Keratinocyte (primary cell): ENCODE results near the gene RRAGD.

Source experiments
- CTCF ChIP-seq, 3 experiments: IDR thresholded peaks in 1 of 3; conservative IDR thresholded peaks in 1 of 3; optimal IDR thresholded peaks in 1 of 3; 2 replicates in 2 of 3; 3 replicates in 1 of 3; pipeline versions ENCODE3 to v1.5.1; 2011; ENCODE audit warnings: low read length in 3 of 3, mild to moderate bottlenecking in 3 of 3, moderate library complexity in 2 of 3, control low read depth in 1 of 3, inconsistent platforms in 1 of 3; ENCODE audit not compliant: insufficient read depth in 2 of 3; ENCODE audit errors: extremely low read depth in 1 of 3
- EZH2 ChIP-seq: IDR thresholded peaks from one replicate; pipeline ENCODE4 v1.6.1; 2012; ENCODE audit warnings: inconsistent platforms, mild to moderate bottlenecking, low read length, moderate library complexity

- TF ChIP-seq CTCF (optimal IDR thresholded peaks at IDR 0.05 in 1 of 3, IDR thresholded peaks at IDR 0.05 in 1 of 3, conservative IDR thresholded peaks at IDR 0.05 in 1 of 3; ENCODE audit: extremely low read depth in 1 of 3, insufficient read depth in 2 of 3, low read length in 3 of 3) (no peak), EZH2 (no peak)
Measured at GRCh38 chr6:89348372-89348771, 63.7 kb downstream of the RRAGD start.
